Hypothalamus (tissue), 51 donors: ENCODE results near the gene KIRREL1.

Experiments
- DNase-seq, 51 donors: peaks; one replicate each; lab custom pipeline; 2025; lab: John Stamatoyannopoulos, UW

Gene KIRREL1

GRCh38 chr1:158059984-158060383 lies 66.5 kb downstream of the KIRREL1 start:
- DNase-seq: no peak

DNA sequence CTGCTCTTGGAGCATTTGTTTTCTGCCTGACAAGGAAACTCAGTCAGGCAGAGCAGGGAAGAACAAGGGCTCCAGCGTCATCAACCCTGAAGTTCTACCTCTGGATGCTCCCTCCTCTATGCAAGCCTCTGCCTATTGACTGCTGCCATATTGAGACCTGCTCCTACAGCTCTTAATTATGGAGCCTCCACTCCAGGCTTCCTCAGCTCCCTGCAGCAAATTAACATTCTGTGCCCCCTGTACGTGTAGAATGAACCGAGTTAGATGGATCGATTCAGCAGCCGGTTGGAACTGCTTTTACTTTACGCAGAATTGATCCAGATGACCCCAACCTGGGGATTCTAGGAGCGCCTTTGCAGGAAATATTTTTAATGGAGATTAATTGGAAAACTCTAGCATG lies 68.7 kb downstream of the KIRREL1 start:
- DNase-seq: no peak

GRCh38 chr1:158067662-158068061 lies 74.2 kb downstream of the KIRREL1 start:
- no peak for DNase-seq

DNA sequence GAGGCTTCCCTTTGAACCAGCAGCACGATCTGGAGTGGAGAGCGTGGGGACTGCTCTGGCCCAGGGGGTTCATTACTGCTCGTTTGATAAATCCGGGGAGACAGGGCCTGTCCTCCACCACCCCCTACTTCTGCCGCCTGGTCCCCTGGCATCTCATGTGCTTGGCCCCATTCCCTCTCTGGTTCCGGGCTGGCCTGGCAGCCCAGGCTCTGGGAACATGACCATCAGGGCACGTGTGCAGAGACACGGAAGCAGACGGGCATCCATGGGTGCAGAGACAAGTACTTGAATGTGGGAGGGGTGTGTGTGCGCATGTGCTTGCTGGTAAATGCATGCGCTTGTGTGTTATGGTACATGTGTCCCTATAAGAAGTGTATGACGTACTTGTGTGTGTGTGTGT lies 75.5 kb downstream of the KIRREL1 start:
- DNase-seq: no peak

- peak in 8 of 51 donors; percentile 6 to 52 (median 29) for DNase-seq
Observed at GRCh38 chr1:158071138-158071537, 77.7 kb downstream of the KIRREL1 start.

DNA sequence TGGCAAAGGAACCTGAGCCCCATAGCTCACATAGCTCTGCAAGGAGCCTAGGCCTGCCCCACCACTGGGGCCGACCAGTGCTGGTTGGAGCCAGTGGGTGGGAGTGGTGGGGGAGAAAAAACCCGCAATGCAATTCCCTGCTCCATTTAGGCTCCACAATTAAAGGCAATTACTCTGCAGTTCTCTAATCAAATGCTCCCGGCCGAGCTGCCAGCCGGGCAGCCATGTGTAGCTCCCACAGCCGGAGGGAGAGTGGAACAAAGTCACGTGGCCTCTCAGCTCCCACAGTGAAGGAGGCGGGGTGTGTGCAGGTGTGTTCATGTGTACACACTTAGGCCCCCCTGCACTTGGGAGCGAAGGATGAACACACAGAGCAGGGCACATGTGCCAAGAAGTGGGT lies 81.6 kb downstream of the KIRREL1 start:
- peak in 2 of 51 donors; percentile 8 to 10 for DNase-seq

GRCh38 chr1:158076441-158076840 lies 83.0 kb downstream of the KIRREL1 start:
- DNase-seq: peak in 1 of 51 donors; percentile 5

- no peak for DNase-seq
Observed at GRCh38 chr1:158077411-158078256, 84.2 kb downstream of the KIRREL1 start.

- DNase-seq: no peak
Observed at GRCh38 chr1:158078569-158079080, 85.2 kb downstream of the KIRREL1 start.

DNA sequence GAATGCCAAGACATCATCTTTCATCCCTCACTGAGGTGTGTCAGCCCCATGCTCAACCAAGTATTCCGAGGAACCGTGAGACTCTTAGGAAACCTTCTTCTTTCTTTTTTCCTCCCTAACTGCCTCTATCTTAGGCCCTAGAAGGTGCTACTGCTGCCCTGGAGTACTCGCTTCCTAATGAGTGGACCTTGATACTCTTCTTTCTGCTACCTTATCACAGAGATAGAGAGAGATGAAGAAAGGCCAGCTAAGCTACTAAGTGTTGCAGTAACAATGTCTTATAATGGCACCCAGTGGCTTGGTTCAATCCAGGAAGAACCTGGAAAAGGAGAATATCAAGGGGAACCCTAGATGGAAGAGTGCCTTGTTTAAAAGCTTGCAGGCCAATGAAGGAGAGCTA lies 86.6 kb downstream of the KIRREL1 start:
- no peak for DNase-seq

- DNase-seq: no peak
Observed at GRCh38 chr1:158084336-158084735, 90.9 kb downstream of the KIRREL1 start.

GRCh38 chr1:158084747-158085146 lies 91.3 kb downstream of the KIRREL1 start:
- DNase-seq: no peak

DNA sequence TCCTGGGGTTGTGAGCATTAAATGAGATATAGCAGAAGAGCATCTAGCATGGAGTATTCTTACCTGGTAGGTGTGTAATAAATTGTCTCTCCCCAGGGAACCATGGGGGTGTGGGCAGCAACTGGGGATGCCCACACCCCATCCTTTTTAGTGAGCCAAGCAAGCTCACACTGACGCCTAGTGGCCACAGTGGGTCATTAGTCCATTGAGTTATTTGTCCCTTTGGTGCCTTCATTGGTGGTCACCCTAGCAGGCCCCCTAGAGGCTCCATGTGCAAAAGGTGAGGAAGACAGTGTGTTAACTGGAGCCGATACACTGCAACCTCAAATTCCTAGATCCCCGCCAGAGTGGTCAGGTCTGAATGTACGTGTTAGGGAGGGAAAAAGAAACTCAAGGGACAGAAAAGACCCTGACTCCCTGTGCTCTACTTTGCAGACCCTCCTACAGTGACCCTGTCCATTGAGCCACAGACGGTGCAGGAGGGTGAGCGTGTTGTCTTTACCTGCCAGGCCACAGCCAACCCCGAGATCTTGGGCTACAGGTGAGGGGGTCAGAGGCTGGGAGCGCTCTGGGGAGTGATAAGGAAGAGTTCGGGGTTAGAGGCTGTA lies 94.0 kb downstream of the KIRREL1 start:
- DNase-seq: peak in 22 of 51 donors; percentile 2 to 50 (median 16)

DNA sequence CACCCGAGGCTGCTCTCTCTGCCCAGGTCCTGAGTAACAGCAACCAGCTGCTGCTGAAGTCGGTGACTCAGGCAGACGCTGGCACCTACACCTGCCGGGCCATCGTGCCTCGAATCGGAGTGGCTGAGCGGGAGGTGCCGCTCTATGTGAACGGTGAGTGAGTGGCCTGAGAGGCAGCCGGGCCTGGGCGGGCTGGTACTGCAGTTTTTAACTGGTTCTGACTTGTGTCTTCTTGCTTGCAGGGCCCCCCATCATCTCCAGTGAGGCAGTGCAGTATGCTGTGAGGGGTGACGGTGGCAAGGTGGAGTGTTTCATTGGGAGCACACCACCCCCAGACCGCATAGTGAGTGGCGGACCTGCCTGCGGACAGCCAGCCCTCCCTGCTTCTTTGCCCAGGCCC lies 96.0 kb downstream of the KIRREL1 start:
- DNase-seq: no peak

DNA sequence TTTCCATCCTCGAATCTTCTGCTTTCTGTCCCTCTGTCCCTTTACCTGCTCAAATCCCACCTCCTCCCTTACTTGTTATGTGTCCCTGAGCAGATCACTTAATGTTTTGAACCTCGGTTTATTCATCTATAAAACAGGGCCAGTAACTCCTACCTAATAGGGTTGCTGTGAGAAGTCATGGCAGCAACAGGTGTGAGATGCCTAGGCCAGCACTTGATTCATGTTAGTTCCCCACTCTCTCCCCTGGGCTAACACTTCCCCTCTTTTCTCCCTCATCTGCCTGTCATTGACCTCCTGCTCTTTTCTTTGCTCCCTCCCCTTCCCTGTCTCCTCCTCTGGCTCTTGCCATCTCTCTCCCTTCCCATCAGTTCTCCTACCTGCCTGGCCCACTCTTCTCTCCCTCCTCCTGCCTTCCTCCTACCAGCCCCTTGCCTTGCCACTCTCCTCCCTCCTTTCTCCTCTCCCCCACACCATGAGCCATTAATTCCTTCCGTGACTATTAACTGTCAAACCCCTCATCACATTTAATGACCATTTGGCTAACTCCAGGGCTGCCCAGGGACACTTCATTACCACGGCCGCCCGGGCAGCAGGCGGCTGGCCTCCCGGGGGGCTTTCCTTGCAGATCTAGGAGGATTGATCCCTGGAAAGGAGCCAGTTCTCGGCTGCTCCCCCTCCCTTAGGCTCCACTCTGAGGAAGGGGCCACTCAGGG lies 96.6 kb downstream of the KIRREL1 start:
- no peak for DNase-seq

DNA sequence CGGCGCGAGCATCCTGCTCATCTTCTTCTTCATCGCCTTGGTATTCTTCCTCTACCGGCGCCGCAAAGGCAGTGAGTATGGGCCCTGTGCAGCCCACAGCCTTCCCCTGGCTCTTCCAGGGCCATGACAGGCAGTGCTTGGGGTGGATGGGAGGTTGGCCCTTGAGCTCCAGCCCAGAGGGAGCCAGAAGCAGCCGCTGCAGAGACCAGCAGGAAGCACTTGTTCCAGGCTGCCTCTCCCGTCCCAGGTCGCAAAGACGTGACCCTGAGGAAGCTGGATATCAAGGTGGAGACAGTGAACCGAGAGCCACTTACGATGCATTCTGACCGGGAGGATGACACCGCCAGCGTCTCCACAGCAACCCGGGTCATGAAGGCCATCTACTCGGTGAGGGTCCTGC lies 99.9 kb downstream of the KIRREL1 start:
- no peak for DNase-seq

GRCh38 chr1:158094571-158094970 lies 101.1 kb downstream of the KIRREL1 start:
- DNase-seq: no peak

DNA sequence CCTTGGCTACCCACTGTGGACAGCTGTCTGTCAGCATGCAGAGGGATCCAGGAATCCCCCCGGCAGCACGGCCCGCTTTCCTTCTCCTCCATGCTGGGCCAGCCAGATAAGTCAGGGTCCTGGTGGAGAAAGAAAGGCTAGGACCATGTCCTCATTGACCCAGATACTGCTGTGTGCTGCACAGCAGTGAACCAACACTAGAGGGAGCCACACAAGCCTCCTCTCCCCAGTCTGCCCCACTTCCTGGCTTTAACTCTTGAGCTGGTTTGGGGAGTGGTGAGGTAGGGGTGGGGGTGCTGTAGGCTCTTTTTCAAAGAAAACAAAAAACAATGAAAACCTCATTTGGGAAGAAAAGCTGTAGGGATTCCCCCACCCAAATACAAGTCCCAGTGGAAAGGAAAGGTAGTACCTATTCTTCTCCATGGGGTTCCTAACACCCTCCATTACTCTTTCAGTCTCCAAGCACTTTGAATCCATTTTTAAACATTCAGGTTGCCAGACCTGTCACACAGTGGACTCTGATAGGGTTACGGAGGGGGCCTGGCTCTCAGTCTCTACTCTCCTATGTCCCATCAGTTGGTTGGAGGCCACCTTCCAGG lies 102.4 kb downstream of the KIRREL1 start:
- DNase-seq: peak in 1 of 51 donors; percentile 17

DNA sequence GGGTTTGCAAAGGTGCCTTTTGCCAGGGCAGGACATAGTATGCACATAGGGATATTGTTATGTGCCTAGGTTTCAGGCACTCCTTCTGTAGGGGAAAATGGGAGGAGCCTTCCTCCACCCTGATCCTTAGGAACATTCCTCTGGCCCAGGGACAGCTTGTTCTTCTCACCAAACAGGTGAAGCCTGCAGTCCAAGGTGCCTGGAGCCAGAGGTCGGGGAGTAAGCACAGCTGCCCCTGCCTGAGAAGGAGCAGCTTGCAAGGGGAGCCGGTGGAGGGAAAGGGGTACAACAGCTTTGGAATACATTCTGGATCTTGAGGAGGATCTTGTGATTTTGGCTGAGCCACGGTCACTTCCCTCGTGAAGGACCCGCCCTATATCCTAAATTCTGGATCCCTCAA lies 104.8 kb downstream of the KIRREL1 start:
- DNase-seq: no peak

DNA sequence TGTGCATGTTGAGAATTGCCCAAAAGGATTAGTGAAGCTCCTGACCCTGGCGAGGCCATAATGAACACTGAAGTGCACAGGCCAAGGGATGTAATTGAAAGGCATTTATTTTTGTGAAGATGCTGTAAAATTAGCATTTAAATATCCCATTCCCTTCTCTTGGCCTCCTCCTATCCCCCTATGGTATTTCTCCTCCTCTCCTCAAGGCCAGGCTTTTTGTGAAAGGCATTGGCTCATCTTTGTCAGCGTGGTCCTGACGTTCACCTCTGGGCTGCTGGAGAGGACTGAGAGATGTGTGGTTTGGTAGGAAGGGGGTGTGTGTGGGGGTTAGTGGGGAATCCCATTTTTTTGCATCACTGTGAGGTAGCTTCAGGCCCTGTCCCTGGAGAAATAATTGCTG lies 105.7 kb downstream of the KIRREL1 start:
- DNase-seq: no peak

DNA sequence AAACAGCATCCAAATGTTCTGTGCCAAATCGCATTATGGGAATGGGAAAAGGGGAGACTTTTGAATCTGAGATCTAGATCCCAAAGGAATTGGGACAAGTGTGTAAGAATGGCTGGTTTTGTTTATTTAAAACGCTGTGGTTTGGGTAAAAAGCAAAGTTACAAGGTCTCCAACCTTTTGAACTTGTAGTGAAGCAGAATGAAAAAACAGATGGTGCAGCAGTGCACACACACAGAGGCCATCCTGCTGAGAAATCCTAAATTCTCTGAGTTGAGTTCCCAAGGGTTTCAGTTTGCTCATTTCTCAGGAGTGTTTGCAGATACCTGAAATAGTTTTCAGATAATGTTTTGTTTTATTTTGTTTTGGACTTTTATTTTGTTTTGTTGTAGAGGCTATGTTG lies 107.1 kb downstream of the KIRREL1 start:
- DNase-seq: no peak
